SU-DHL-6 (cell line): ENCODE measurements around the gene RFTN1.

Source experiments
- CTCF ChIP-seq: fragments of 200-600 bp; sonication (generic); IDR thresholded peaks from one replicate; pipeline ENCODE4 v1.5.1; 2017; ENCODE audit warnings: antibody characterized with exemption, mild to moderate bottlenecking, low read length, moderate library complexity; ENCODE audit not compliant: insufficient read depth, poor library complexity, severe bottlenecking
- EZH2phosphoT487 ChIP-seq: fragments of 200-600 bp; sonication (generic), shearing (Covaris generic); conservative IDR thresholded peaks from 2 replicates; pipeline ENCODE4 v1.6.1; 2018; ENCODE audit warnings: mild to moderate bottlenecking, antibody characterized with exemption, low read length, moderate library complexity, mixed read lengths

DNA sequence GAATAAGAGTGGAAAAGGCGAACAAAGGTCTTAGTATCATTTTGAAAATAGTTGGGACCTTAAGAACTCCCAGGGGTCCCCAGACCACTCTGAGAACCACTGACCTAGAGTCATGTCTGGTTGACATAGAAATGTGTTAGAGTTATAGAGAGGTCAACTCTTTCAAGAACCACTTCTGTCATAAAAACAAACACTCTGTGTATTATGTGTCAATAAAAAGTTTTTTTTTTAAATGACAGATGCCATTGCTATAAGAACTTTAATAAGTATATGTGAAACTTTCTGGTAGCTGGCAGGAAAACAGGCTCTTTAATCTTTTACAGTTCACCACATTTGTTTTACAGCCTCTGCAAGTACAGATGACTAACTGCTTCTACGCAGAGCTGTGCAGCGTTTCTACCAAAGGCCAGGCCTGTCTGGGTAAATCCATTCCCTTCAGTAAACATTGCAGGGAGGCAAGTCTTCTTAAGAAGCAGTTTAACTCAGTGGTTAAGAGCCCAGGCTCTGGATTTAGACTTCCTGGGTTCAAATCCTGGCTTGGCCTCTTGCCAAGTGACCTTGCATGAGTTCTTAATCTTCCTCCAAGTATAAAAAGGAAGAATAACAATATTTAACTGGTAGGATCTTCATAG lies 56.6 kb downstream of the RFTN1 start:
- no peak for TF ChIP-seq CTCF
- TF ChIP-seq EZH2phosphoT487 = no peak
